HG03060 (cell line): Measurements from ENCODE around the gene PRPF18.

Experiments
- ATAC-seq: cut with Tn5 transposase; IDR thresholded peaks from one replicate; pipeline ENCODE4 v1.9.1; 2021; ENCODE audit warnings: low read depth, moderate number of reproducible peaks; ENCODE audit not compliant: unreplicated experiment

The PRPF18 gene

DNA sequence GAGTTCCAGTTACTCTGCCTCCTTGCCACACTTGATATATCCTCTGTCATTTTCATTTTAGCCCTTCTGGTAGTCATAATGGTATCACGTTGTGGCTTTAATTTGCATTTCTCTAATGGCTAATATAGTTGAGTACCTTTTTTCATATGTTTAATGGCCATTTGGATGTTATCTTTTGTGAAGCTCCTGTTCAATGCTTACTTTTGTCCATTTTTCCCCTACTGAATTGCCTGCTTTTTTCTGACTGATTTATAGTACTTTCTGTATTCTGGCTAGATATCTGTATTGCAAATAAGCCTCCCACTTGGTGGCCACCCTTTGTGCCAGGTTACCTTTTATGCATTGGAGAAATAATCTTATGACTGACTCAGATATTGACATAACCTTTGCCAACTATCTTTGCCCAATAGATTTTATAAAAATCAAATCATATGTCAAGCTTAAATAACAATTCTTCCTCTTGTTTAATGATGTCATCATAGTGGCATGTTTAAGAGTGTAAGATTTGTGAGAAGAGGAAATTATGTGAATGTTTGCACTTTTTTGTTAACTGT is 50.6 kb downstream of the PRPF18 start:
- no peak for ATAC-seq

DNA sequence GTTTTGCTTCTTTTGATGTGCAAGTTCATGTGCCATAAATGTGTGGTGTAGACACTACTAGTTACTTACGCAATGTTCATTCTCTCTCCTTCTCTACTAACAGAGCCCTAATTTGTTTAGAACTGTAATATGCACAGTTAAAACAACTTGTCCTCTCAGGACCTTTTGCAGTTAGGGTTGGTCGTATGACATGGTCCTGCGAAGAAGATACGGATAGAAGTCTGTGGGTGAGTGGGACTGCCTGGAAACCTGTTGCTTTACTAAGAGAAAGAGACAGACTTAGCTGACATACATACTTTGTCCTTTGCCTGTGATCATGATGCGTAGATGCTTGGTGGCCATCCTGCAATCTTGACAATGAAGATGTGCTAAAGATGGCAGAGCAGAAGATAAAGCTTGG is 51.1 kb downstream of the PRPF18 start:
- no peak for ATAC-seq

DNA sequence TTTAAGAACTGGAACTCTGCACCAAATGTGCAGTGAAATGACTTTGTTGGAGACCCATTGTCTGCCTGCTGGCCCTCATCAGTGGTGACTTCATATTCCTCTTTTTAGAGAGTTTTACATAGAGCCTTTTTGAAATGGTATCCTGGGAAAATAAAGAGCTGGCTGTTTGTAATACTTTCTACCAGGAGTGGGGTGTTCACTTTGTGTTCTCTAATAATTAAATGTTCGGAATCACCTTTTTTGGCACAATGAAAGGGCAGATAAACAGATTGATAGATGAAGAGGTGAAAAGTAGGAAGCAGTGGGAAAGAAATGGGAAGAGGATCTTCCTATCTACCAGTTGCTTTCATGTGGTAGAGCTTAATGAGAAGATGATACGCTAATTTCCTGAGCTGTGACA is 55.5 kb downstream of the PRPF18 start:
- ATAC-seq = no peak

DNA sequence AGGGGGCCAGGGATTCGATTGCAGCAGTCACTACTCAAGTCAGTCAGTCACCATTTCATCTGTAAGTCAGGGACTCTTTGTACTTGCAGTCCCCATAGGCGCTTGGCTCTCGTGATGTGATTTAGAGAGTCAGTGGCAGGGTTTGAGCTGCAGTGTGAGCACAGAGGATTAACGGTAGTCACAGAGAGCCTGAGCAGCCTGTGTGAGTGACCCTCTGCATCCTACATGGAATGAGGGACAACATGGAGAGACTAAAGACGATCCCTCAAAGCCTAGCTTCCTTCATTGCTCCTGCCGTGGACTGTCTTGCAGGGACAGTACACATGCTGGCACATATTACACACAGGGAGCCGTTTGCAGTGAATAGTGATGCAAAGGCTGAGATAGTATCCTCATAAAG is 56.3 kb downstream of the PRPF18 start:
- ATAC-seq = no peak

- ATAC-seq = no peak
Observed at GRCh38 chr10:13644866-13645265, 58.1 kb downstream of the PRPF18 start.

DNA sequence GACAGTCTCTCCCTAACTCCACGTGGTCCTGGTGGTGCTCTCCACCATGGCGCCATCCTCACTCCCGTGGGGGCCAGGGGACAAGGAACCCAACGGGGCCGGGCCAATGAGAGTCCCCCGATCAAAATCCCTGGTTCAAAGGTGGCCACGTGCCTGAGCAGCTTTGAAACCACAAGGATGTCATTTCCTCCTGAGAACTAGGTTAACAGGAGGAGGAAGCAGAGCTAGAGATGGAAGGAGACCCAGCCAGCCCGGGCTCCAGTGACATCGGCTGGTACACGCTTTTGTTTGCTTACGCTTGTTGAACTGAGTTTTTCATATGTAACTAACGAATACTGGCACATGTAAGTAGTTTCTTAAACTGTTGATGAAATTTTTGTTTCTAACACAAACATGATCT is 61.7 kb downstream of the PRPF18 start:
- ATAC-seq = no peak

DNA sequence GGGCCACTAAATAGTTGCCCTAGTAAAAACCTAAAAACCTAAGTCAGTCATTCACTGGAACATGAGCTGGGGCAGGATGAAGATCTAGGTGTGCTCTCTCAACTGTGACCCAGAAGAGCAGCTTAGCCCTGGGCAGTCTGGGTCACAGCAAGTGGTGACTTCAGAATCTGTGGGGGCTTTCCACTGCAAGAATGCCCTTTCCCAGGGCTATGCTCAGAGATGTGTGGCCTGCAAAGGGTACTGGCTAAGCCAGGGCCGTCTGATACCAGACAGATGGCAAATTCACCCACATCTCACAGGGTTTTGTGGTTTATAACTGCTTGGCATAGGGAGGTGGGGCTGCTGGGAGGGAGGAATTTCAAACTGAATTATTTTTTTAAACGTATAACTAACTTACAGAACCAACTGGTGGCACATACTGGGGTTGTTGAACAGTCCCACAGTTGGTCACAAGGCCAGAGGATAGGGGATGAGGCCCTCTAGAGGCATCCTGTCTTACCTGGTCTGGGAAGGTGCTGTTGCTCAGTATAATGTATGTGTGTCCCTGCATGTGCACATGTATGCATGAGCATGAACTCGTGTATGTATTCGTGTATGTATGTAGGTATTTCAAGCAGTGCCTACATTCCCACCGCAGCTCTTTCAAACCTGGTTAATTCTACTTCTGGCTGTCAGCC is 63.2 kb downstream of the PRPF18 start:
- ATAC-seq = no peak

- no peak for ATAC-seq
Observed at GRCh38 chr10:13650961-13651360, 64.2 kb downstream of the PRPF18 start.

DNA sequence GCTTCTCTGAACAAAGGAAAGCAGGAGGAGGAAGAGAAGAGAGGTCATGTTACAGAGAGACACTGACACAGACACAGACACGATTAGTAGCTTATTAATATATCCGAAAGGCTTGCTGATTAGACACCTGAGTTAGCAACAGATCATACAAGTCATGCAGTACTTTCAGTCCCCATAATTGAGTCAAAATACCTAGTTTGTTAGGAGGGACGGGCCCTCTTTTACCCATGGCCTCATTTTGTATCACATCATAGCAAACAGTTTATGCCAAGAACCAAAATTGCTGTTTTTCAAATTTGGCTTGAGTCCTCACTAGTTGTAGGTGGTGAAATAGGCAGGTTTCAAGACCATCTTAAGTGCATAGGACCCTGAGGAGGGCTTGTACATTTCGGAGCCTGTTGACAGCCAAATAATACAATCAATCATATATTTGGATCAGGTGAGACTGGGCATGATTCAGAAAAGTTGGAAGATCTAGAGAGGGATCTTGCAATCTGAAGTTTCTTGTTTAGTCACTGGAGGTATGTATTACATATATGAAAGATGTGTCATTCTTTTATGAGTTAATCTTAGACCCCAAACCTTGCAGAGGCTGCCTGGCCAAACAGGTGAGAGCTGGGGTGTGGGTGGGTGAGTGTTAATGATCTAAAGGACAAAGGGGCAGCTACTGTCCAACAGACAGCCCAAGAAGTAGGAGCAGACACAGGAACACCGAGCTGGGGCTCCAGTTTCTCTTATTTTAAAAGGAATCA is 65.4 kb downstream of the PRPF18 start:
- no peak for ATAC-seq

DNA sequence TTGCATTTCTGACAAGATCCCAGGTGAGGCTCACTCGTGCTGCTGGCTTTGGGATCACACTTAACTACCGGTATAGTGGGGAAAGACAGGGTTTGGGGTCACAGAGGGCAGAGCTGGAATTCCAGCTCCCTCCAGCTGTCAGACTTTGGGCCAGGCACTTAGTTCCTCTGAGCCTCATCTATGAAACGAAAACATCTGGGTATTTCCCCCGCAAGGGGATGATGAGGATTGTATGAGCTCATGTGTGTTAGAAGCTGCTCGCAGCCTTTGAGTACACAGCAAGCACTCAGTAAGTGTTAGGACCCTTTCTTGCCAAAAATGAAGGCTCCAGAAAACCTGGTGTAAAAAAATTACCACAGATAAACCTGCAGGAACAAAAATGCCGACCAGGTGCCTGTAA is 66.1 kb downstream of the PRPF18 start:
- no peak for ATAC-seq

- ATAC-seq = no peak
Observed at GRCh38 chr10:13654118-13654830, 67.5 kb downstream of the PRPF18 start.

DNA sequence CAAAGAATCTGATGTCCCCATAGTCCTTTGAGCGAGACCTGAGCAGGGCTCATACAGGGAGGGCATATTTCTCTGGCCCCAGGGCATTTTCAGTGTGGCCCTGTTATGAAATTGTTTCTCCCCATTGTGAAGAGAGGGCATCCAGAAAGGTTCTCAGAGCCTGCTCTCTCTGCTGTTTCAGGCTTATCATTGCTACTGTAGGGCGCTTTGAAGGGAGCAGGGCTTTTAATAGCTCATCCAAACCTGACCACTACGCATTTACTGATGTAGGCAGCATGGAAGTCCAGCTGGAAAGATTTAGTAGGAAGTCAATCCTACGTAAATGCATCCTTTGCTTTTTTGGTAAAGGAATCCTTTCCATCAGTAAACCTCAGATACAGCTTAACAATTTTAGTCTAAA is 68.1 kb downstream of the PRPF18 start:
- no peak for ATAC-seq

DNA sequence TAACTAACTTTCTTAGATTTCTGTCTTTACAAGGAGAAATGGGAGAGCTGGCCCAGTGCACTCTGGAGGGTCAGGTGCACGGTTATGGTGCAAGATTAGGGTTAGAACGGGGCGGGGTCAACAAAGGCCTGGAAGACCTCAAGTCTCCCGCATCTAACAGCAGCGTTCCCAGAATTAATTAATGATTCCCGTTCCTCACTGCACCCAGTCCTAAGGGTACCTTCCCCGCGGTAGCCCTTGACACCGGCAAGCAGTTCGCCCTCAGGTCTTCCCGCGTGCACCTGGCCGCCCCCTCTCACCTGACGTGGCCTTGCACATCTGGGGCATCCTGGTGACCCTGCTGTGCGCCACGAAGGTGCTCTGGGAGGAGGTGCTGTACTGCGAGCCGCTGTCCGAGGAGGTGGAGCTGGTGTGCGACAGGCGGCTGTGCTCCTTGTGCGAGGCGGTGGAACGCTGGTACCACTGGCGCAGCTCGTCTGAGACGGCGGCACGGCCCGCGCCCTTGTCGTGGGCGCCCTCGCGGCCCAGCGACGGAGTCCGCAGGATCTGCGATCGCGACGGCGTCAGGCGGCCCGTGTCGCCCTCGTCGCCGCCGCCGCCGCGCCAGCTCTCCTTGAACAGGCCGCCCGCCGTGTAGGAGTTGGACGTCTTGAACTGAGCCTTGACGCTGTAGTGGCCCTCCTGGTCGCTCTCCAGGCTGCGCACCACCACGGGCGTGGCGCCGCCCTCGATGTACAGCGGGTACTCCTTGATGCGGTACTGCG is 69.8 kb downstream of the PRPF18 start:
- no peak for ATAC-seq

GRCh38 chr10:13657101-13657680 is 70.4 kb downstream of the PRPF18 start:
- ATAC-seq = no peak

GRCh38 chr10:13658264-13658663 is 71.5 kb downstream of the PRPF18 start:
- no peak for ATAC-seq

DNA sequence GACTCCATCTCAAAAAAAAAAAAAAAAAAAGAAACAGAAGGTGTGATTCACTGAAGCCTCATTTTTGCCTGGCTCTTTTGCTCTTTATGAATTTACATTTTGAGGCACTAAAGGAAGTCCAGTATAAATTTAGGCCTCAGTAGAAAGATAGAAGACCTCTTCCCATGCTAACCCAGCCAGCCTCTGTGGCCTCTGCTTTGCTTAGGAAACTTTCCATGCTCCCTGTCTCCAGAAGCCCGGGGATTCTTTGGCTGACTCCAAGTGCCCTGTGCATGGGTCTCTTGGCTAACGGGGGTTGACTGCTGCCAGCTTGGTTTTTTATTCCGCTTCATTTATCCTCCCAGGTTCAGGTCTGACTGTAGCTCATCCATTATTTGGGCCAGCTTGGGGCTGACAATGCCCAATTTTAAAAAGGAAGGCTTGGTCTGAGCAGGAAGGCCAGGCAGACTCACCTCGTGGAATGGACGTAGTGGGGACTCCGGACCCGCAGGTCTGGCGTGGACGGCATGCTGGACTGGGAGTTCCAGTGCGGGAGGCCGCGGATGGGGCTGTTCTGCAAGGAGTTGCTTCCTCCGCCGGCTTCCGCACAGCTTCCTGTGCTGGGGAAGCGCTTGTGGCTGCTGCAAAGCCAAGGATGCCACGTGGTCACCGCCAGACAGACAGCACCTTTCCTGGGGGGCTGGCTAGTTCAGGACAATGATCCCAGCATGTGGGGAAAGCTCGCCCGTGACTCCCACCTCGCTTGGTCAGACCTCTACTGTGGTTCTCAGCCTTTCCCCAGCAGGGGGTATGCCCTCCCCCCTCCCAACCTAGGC is 72.3 kb downstream of the PRPF18 start:
- ATAC-seq = no peak

DNA sequence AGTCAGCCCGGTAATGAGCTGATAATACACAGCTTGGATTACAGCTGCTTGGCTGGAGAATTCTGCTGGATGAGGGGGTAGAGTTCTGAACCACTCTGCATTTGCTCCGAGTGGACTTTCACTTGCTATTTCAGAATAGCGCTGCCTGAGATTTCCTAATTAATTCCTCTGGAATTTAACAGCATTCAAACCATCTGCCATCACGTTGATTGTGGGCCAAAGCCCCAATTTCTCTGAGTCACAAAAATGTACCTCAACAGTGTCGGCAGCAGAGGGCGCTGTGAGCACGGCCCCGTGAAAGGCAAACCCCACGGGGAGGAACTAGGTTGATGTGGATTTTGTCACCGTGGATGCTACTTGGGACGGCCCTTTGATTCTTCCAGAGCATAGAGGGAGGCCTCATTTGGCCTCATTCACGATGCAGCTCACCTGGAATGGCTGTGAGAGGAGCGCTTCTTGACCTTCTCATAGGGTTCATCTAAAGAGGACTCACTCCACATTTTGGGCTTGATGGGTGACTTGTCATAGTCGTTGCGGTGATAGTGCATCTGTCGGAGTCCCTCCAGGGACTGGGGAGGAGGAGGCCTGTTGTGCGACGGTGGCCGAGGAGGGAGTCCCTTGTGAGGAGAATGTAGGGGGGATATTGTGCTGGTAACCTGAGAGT is 73.3 kb downstream of the PRPF18 start:
- ATAC-seq = no peak

DNA sequence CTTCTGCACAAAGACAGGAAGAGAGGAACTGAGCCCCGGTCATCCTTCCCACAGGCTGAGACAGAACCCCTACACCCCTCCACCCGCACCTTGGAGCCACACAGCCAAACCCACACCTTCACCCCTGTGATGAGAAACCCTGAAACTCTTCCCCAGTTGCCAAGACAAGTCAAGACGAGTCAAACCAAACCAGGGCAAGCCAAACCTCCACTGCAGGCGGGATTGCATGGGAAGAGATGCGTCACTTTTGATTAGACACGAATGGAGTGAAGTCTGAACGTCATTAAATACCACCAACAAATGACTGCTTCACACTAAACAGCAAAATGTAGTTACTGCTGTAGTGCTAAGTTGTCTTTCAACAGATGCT is 73.8 kb downstream of the PRPF18 start:
- ATAC-seq = no peak

DNA sequence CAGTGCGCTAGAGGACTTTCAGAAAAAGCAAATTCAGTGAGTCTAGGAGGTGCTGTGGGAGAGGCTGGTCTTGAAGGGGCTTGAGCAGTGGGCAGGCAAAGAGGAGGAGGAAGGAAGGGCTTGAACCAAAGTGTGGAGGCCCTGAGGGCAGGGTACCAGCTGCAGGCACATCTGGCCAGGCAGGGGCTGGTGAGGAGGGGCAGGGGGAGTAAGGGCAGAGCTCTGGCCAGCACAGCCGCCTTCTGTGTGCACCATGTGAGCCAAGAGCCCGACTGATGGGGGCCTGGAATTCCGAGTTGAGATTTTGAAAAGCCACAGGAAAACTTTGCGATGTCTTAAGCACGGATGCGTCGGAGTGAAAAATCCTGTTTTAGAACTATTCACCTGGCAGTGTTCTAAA is 74.5 kb downstream of the PRPF18 start:
- no peak for ATAC-seq
